ENCODE measurements around the gene PPP2R2B. TPM values are rescaled to one million over a fixed set of nuclear protein-coding genes. Genes with fewer than 3 reads are reported as not detected.

Gene PPP2R2B
- total and polyA plus RNA-seq, 2 donors (not counting 3 experiments of a cell fraction or from before 2014, with no cell fraction given): not detected

DNA sequence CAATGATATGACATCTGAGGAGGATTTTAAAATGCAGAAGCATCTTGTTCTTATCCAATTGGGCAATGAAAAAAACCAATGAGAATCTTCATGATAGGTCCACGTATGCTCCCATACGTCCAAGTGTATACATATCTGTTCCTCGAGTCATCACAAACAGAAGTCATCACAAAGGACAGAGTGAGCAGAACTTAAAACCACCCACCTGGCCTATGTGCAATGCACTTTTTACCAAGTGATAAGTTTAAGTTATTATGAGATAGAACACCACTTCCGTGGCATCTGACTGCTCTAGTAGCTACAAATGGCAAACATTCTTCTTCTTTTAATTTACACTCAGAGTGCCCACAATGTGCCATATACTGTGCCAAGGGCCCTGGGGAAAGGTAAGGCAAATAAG lies 82.4 kb downstream of the PPP2R2B start:
- no TSS peak for BruUV-seq (replicated peaks)
- Histone ChIP-seq H3K36me3 (ENCODE audit: control insufficient read depth in 2 of 2, extremely low read depth in 1 of 2, insufficient read depth in 2 of 2, low read length in 2 of 2) (no peaks in the 10 kb centered on the region), H2AFZ (ENCODE audit: low read depth, low read length) (no peak overlapping the region), H3K4me1 (ENCODE audit: control insufficient read depth, extremely low read depth, insufficient read depth, low read length) (no peaks in the 10 kb centered on the region), H3K79me2 (ENCODE audit: control insufficient read depth, insufficient read depth, low read length) (no peaks in the 10 kb centered on the region), H3K9me1 (replicated peaks; ENCODE audit: control insufficient read depth, extremely low read depth, insufficient read depth, low read length) (no peaks in the 10 kb centered on the region), H3K4me3 (replicated peaks in 1 of 3; ENCODE audit: insufficient read depth in 1 of 3, low read depth in 1 of 3, low read length in 3 of 3) (no peak overlapping the region), H3K9ac (replicated peaks; ENCODE audit: extremely low read depth, insufficient read depth, low read length) (no peak overlapping the region), H3K9me3 (replicated peaks; ENCODE audit: control insufficient read depth, insufficient read depth, low read length) (no peaks in the 10 kb centered on the region), H4K20me1 (replicated peaks; ENCODE audit: control insufficient read depth, extremely low read depth, insufficient read depth, low read length) (no peaks in the 10 kb centered on the region), H3K27ac (ENCODE audit: insufficient read depth, low read depth, low read length) (no peak overlapping the region), H3K4me2 (ENCODE audit: insufficient read depth, low read length) (no peak overlapping the region), H3K27me3 (ENCODE audit: control insufficient read depth in 2 of 2, insufficient read depth in 2 of 2, low read length in 2 of 2) (no peaks in the 10 kb centered on the region)
- POLR2A ChIA-PET: no interaction called here
- TF ChIP-seq GATA2 (IDR thresholded peaks at IDR 0.05; ENCODE audit: insufficient read depth, insufficient read length, low read depth, low read length) (no peak), MYC (IDR thresholded peaks at IDR 0.05; ENCODE audit: low read depth, low read length) (no peak), FOS (IDR thresholded peaks at IDR 0.05; ENCODE audit: borderline replicate concordance, insufficient read depth, low read length) (no peak), JUN (IDR thresholded peaks at IDR 0.05; ENCODE audit: borderline replicate concordance, insufficient read depth, insufficient read length, low read depth) (no peak)
- TF ChIP-seq, protein P1, sequence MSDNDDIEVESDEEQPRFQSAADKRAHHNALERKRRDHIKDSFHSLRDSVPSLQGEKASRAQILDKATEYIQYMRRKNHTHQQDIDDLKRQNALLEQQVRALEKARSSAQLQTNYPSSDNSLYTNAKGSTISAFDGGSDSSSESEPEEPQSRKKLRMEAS (IDR thresholded peaks at IDR 0.05; ENCODE audit: insufficient read depth, insufficient read length): no peak
- DNase-seq (ENCODE audit: low read depth, low spot score): no peak
- intact Hi-C loops (cut with micrococcal nuclease): no loop called here
- dilution Hi-C loops (cut with MboI; ENCODE audit: extremely low pct_ligation_motif_present, low sequenced_read_pairs): no loop called here
- CTCF ChIA-PET: no interaction called here
- FAIRE-seq: no peak

DNA sequence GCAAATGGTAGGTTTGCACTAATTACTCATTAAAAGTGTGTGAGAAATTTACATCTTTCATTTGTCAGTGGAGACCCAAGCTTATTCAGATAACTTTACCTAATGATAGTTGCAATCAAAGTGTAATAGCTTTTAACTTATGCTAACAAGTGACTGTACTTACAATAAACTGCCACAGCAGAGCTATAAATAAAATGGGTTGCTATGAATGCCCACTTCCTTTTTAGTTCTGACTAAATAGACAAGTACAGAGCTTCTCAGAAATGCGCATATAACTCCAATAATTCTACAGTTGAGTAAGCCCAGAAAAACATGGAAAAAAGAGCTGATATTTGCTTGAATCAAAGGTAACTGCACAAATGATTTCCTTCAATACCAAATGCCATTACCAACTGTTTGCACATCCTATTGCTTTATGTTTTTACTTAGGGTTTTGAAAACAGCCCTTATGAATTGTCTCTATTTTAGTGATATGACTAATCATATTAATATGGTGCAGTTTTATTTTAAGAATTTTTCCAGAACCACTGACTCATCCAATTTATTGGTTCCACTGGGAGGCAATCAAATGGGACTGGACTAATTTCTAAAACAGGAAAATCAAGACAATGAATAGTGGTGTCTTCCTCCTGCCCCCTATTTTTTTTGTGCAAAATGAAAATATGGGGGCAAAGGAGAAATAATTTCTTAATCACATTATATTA lies 84.1 kb downstream of the PPP2R2B start:
- intact Hi-C loops (cut with micrococcal nuclease) (no loop called here), dilution Hi-C loops (cut with MboI; ENCODE audit: extremely low pct_ligation_motif_present, low sequenced_read_pairs) (no loop called here)
- Histone ChIP-seq H3K79me2 (ENCODE audit: control insufficient read depth, insufficient read depth, low read length) (no peaks in the 10 kb centered on the region), H3K4me3 (replicated peaks in 1 of 3; ENCODE audit: insufficient read depth in 1 of 3, low read depth in 1 of 3, low read length in 3 of 3) (no peak overlapping the region), H3K4me2 (ENCODE audit: insufficient read depth, low read length) (no peak overlapping the region), H3K27me3 (ENCODE audit: control insufficient read depth in 2 of 2, insufficient read depth in 2 of 2, low read length in 2 of 2) (no peaks in the 10 kb centered on the region), H3K9ac (replicated peaks; ENCODE audit: extremely low read depth, insufficient read depth, low read length) (no peak overlapping the region), H3K9me3 (replicated peaks; ENCODE audit: control insufficient read depth, insufficient read depth, low read length) (no peaks in the 10 kb centered on the region), H2AFZ (ENCODE audit: low read depth, low read length) (no peak overlapping the region), H3K4me1 (ENCODE audit: control insufficient read depth, extremely low read depth, insufficient read depth, low read length) (no peaks in the 10 kb centered on the region), H3K9me1 (replicated peaks; ENCODE audit: control insufficient read depth, extremely low read depth, insufficient read depth, low read length) (no peaks in the 10 kb centered on the region), H3K27ac (ENCODE audit: insufficient read depth, low read depth, low read length) (no peak overlapping the region), H4K20me1 (replicated peaks; ENCODE audit: control insufficient read depth, extremely low read depth, insufficient read depth, low read length) (no peaks in the 10 kb centered on the region), H3K36me3 (ENCODE audit: control insufficient read depth in 2 of 2, extremely low read depth in 1 of 2, insufficient read depth in 2 of 2, low read length in 2 of 2) (no peaks in the 10 kb centered on the region)
- no TSS peak for BruUV-seq (replicated peaks)
- CTCF ChIA-PET: no interaction called here
- POLR2A ChIA-PET: no interaction called here
- TF ChIP-seq POLR2AphosphoS5 (IDR thresholded peaks at IDR 0.05; ENCODE audit: insufficient read depth, low read depth, low read length): no peak
- no peak for TF ChIP-seq FOS (IDR thresholded peaks at IDR 0.05; ENCODE audit: borderline replicate concordance, insufficient read depth, low read length)
- no peak for TF ChIP-seq MYC (IDR thresholded peaks at IDR 0.05; ENCODE audit: low read depth, low read length)
- TF ChIP-seq POLR2A (IDR thresholded peaks at IDR 0.05; ENCODE audit: low read depth, low read length): no peak
- TF ChIP-seq, protein P1 (IDR thresholded peaks at IDR 0.05; ENCODE audit: insufficient read depth, insufficient read length): no peak
- TF ChIP-seq, protein P2, sequence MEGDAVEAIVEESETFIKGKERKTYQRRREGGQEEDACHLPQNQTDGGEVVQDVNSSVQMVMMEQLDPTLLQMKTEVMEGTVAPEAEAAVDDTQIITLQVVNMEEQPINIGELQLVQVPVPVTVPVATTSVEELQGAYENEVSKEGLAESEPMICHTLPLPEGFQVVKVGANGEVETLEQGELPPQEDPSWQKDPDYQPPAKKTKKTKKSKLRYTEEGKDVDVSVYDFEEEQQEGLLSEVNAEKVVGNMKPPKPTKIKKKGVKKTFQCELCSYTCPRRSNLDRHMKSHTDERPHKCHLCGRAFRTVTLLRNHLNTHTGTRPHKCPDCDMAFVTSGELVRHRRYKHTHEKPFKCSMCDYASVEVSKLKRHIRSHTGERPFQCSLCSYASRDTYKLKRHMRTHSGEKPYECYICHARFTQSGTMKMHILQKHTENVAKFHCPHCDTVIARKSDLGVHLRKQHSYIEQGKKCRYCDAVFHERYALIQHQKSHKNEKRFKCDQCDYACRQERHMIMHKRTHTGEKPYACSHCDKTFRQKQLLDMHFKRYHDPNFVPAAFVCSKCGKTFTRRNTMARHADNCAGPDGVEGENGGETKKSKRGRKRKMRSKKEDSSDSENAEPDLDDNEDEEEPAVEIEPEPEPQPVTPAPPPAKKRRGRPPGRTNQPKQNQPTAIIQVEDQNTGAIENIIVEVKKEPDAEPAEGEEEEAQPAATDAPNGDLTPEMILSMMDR (IDR thresholded peaks at IDR 0.05; ENCODE audit: extremely low read depth in 1 of 2, insufficient read depth in 1 of 2, low read depth in 1 of 2, low read length in 2 of 2): no peak
- TF ChIP-seq EZH2 (IDR thresholded peaks at IDR 0.05; ENCODE audit: borderline replicate concordance, low read depth, low read length, severe bottlenecking): no peak
- TF ChIP-seq JUN (IDR thresholded peaks at IDR 0.05; ENCODE audit: borderline replicate concordance, insufficient read depth, insufficient read length, low read depth): no peak
- TF ChIP-seq GATA2 (IDR thresholded peaks at IDR 0.05; ENCODE audit: insufficient read depth, insufficient read length, low read depth, low read length): no peak
- DNase-seq (ENCODE audit: low read depth, low spot score): no peak
- FAIRE-seq: no peak
